Brain microvascular endothelial cell (primary cell): ENCODE measurements around the gene METTL26.

Experiments
- DNase-seq: peaks from one replicate; pipeline ENCODE4 v3.0.0-alpha.2; 2020
- H3K27ac ChIP-seq: fragments of 250-450 bp; sonication (Bioruptor Pico); 2 replicates; pipeline ENCODE4 v1.5.1; 2020; ENCODE audit warnings: mild to moderate bottlenecking, moderate library complexity
- H3K27me3 ChIP-seq: fragments of 250-450 bp; sonication (Bioruptor Pico); replicated peaks from 2 replicates; pipeline ENCODE4 v1.5.1; 2020; ENCODE audit warnings: mild to moderate bottlenecking
- H3K36me3 ChIP-seq: fragments of 250-450 bp; sonication (Bioruptor Pico); replicated peaks from 2 replicates; pipeline ENCODE4 v1.5.1; 2020; ENCODE audit warnings: mild to moderate bottlenecking
- H3K4me3 ChIP-seq: 2 replicates; pipeline ENCODE4 v1.5.1; 2011; ENCODE audit warnings: low read depth, mild to moderate bottlenecking, control low read depth, low read length, moderate library complexity
- in situ Hi-C: cut with HindIII; loops from 2 replicates; pipeline ENCODE4 v1.10.0; 2017; ENCODE audit warnings: low sequenced_read_pairs, low pct_ligation_motif_present
- TF ChIP-seq, protein P1 (sequence below): IDR thresholded peaks from 2 replicates; pipeline ENCODE4 v1.5.1; 2011; ENCODE audit warnings: low read depth, mild to moderate bottlenecking, moderate library complexity, low read length, control low read depth, inconsistent platforms; ENCODE audit errors: missing control alignments

METTL26 gene

DNA sequence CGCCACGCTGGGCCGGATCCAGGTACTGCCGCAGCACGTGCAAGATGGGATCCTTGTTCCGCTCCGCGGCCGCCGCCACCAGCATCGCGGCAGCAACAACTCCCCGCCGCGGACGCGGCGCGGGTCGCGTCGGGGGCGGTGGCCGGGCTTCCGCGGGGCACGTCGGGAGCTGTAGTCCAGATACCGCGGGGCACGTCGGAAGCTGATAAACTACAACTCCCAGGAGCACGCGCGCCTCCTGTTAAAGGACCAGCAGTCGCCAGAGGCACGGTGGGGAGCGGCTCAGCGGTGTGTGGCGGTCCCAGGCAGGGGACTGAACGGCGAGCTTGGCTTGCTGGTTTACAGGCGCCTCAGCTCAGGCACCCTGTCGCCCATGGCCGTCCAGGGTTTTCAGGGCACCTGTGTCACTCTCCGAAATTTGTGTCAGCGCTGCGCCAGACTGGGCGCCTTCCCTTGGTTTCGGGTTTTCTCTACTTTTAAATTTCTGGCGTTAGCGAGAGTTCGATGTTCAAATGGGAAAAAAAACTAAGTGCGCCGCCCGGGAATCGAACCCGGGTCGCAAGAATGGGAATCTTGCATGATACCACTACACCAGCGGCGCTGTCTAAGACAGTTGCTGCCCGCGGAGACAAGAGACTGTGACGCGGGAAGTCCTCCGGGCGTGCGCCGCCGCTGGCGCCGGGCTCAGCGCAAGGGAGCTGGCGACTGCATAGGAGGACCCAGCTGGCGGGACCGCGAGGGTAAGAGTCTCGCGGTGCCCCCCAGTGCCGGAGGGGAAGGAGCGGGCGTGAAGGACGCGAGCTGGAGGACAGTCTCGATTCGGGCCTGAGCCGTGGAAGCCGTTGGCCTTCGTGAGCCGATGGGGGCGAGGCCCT lies at the start of gene METTL26:
Gene METTL26 (minus strand): TSS at position 100 of the 875 bp plus-strand sequence. CDS start 15 bp downstream, at position 85.
- peaks cover 9% of the 10 kb centered on the region for H3K36me3 ChIP-seq
- H3K27ac ChIP-seq: peak within 1 kb of the TSS; percentile 61
- TF ChIP-seq, protein P1, sequence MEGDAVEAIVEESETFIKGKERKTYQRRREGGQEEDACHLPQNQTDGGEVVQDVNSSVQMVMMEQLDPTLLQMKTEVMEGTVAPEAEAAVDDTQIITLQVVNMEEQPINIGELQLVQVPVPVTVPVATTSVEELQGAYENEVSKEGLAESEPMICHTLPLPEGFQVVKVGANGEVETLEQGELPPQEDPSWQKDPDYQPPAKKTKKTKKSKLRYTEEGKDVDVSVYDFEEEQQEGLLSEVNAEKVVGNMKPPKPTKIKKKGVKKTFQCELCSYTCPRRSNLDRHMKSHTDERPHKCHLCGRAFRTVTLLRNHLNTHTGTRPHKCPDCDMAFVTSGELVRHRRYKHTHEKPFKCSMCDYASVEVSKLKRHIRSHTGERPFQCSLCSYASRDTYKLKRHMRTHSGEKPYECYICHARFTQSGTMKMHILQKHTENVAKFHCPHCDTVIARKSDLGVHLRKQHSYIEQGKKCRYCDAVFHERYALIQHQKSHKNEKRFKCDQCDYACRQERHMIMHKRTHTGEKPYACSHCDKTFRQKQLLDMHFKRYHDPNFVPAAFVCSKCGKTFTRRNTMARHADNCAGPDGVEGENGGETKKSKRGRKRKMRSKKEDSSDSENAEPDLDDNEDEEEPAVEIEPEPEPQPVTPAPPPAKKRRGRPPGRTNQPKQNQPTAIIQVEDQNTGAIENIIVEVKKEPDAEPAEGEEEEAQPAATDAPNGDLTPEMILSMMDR: no peak
- H3K4me3 ChIP-seq: peak within 1 kb of the TSS; percentile 81
- in situ Hi-C loops: no loop called here
- peak; percentile 91 for DNase-seq
- H3K27me3 ChIP-seq: no peaks in the 10 kb centered on the region

DNA sequence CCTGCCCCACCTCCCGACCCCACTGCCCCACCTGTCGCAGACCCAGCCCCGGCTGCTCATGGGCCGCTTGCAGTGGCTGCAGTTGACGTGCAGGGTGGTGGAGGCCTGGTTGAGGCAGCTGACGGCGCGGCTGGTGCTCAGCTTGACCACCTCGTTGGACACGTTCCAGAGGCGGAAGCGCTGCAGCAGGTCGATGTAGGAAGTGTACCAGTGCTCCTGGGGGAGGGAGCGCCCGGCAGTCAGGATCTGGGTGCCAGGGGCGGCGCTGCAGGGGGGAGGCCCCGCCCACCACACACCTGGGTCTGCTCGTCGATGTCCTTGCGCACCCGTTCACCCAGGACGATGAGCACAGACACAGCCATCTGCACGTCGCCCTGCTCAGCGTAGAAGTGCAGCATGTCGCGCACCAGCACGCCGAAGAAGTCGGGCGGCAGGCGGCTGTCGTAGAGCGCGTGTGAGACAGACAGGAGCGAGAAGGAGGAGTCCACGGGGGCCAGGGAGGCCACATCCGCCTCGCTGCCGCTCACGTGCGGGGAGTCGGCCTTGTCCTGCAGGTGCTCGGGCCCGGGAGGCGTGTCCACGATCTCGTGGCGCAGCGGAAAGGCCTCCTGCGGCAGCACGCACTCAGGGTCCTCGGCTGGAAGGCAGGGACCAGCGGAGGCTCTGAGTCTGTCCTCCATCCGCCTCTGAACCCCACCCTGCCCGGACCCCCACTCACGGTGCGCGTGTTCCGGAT lies 49.0 kb upstream of the METTL26 start:
- no peak for DNase-seq
- TF ChIP-seq, protein P1: no peak
- no peak overlapping the region for H3K4me3 ChIP-seq
- in situ Hi-C loops: no loop called here
- no peak overlapping the region for H3K27ac ChIP-seq
- no peaks in the 10 kb centered on the region for H3K27me3 ChIP-seq
- peaks cover 25% of the 10 kb centered on the region for H3K36me3 ChIP-seq

DNA sequence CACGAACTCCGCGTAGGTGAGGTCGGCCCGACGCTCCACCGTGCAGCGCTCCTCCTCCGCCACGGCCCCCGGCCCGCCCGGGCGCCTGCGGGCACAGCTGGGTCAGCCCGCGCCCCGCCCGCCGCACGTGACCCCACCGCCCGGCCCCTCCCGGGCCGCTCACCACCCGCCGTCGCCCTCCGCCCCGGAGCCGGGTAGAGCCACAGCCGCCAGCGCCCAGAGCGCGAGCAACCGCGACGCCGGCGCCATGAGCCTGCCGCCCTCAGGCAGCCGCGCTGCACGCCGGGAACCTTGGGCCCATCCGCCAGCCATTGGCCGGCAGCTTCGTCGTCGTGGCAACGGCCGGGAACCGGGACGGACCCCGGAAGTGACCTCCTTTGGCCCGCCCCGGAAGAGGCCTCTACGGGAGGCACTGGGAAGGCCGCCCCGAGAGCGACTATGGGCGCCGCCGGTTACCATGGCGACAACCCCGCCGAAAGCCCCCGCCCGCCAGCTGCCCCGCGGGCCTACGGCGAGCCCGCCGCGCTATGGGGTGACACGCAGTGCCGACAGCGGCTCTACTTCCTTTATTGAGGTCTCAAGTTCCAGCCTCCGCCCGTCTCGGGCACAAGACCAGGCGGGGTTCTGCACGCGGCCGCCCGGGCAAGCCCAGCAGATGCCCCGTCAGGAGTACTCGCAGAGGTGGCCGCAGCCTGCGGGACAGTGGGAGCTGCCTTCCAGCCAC lies 48.1 kb upstream of the METTL26 start, which contains the start of gene JMJD8:
Gene JMJD8 (minus strand): TSS at position 264 of the 724 bp plus-strand sequence. CDS start 15 bp downstream, at position 249.
- in situ Hi-C loops: no loop called here
- peak within 1 kb of the TSS; percentile 60 for H3K4me3 ChIP-seq

DNA sequence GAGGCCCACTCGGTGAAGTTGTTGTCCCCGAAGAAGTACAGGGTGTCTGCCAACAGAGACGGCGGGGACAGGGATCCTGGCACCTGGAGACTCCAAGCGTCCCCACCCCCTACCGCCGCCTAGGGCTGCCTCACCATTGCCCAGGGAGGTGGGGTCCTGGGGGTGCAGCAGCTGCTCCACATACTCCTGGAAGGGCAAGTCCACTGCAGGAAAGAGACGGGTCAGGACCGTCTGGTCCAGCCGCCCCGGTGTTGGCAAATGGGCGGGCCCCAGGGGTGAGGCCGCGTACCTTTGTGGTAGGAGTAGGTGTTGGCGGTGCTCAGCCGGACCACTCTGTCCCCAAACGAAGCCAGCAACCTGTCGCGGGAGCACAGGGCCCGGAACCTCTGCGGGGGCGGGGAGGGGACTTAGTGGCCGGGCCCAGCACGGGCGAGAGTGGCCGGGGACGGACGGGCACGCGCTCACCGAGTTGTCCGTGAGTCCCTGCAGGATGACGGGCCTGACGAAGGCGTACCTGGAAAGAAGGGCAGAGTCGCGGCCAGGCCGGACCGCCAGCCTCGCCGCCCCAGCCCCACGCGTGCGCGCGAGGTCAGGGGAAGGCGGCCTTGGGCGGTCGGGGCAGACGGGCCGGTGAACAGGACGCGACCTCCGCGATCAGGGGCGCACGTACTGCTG lies 47.4 kb upstream of the METTL26 start:
- peak overlapping the region; percentile 24 for H3K27ac ChIP-seq
- in situ Hi-C loops: no loop called here
- TF ChIP-seq, protein P1: no peak

More for the DNA sequence above, 48.1 kb upstream of the METTL26 start, which contains the start of gene JMJD8:
- Histone ChIP-seq H3K36me3 (peaks cover 25% of the 10 kb centered on the region), H3K27me3 (no peaks in the 10 kb centered on the region), H3K27ac (peak within 1 kb of the TSS; percentile 24)
- TF ChIP-seq, protein P1: no peak
- peak; percentile 89 for DNase-seq

More for the DNA sequence above, 47.4 kb upstream of the METTL26 start:
- no peak for DNase-seq
- H3K27me3 ChIP-seq: no peaks in the 10 kb centered on the region
- H3K4me3 ChIP-seq: peak overlapping the region; percentile 60
- peaks cover 25% of the 10 kb centered on the region for H3K36me3 ChIP-seq
